Testis (tissue), 3 donors: ENCODE data around the gene IL10. TPM values are rescaled to one million over a fixed set of nuclear protein-coding genes. Genes with fewer than 3 reads are reported as not detected.

ENCODE experiments used
- DNase-seq: peaks from one replicate; pipeline ENCODE4 v3.0.0-alpha.2; 2019
- H3K27ac ChIP-seq, 2 donors: fragments of 200-600 bp; sonication (generic); one replicate each; pipeline ENCODE4 v1.5.1; 2019
- H3K27me3 ChIP-seq: fragments of 200-600 bp; sonication (generic); one replicate; pipeline ENCODE4 v1.5.1; 2019
- H3K36me3 ChIP-seq: fragments of 200-600 bp; sonication (generic); one replicate; pipeline ENCODE4 v1.5.1; 2017; ENCODE audit warnings: low read depth; ENCODE audit errors: missing control alignments
- H3K4me1 ChIP-seq: fragments of 200-600 bp; sonication (generic); one replicate; pipeline ENCODE4 v1.5.1; 2019
- H3K4me3 ChIP-seq, 2 donors: fragments of 200-600 bp; sonication (generic); one replicate each; pipeline ENCODE4 v1.5.1; 2017 to 2019
- H3K9me3 ChIP-seq: fragments of 200-600 bp; sonication (generic); one replicate; pipeline ENCODE4 v1.5.1; 2017
- POLR2A ChIP-seq: fragments of 450-650 bp; IDR thresholded peaks from one replicate; pipeline ENCODE4 v1.6.1; 2017; ENCODE audit warnings: antibody characterized with exemption, mild to moderate bottlenecking, moderate library complexity
- WGBS, 2 donors: methylation state at CpG; one replicate each; pipeline ENCODE4 v1.1.5; 2018; 5-methylcytosine and 5-hydroxymethylcytosine counted together
- intact Hi-C: fragments of 100-400 bp; cut with DNase I; formaldehyde crosslinking; loops from one replicate; pipeline ENCODE4 v1.15.1; 2023; ENCODE audit warnings: low total_unique reads
- polyA plus RNA-seq: library from polyadenylated mRNA; stranded (reverse); fragments of 350-450 nt; fragmentation: Illumina TruSeq; extraction: RNeasy Lipid Tissue Mini Kit (QIAGEN cat#74804); gene quantifications from one replicate; pipeline ENCODE4 v1.2.3, GENCODE V29; 2014; ENCODE audit warnings: low read depth, low replicate concordance; ENCODE audit not compliant: insufficient read depth
- total RNA-seq, 2 donors: library from RNA; depleted of rRNA; stranded (reverse); fragments of >200 nt; gene quantifications; one replicate each; pipeline ENCODE4 v1.2.3, GENCODE V29; 2016
- TF ChIP-seq, protein P1 (sequence below), 3 experiments: fragments of 450-650 bp in 2 of 3; fragments of 200-600 bp in 1 of 3; sonication (generic) in 1 of 3; IDR thresholded peaks; one replicate each; pipeline ENCODE4 v1.5.1; 2016 to 2019; ENCODE audit warnings: antibody characterized with exemption in 3 of 3, mild to moderate bottlenecking in 2 of 3, moderate library complexity in 1 of 3

The IL10 gene
- total and polyA plus RNA-seq, 3 donors from 2014 or later = 1.4 to 3.5 (median 1.7) TPM

DNA sequence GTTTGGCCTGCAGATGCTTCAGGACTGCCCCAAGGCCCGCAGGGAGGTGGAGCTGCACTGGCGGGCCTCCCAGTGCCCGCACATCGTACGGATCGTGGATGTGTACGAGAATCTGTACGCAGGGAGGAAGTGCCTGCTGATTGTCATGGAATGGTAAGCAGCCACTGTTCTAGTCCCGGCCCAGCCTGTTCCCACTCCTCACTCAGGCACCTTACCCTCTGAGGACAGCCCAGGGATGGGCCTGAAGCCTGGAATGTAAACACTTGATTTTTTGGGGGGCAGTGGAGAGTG, 43.7 kb downstream of the IL10 start:
- Histone ChIP-seq H3K9me3 (no peaks in the 10 kb centered on the region), H3K36me3 (no peaks in the 10 kb centered on the region), H3K27ac (no peak overlapping the region), H3K4me3 (no peak overlapping the region), H3K27me3 (no peaks in the 10 kb centered on the region), H3K4me1 (peaks cover 14% of the 10 kb centered on the region)
- 92% methylated on average over 9 of the region's 9 CpGs; no CpG with 5 or more reads in 1 of the 2 donors for WGBS, 2 donors
- intact Hi-C loops = no loop called here
- DNase-seq = no peak
- TF ChIP-seq, protein P1, sequence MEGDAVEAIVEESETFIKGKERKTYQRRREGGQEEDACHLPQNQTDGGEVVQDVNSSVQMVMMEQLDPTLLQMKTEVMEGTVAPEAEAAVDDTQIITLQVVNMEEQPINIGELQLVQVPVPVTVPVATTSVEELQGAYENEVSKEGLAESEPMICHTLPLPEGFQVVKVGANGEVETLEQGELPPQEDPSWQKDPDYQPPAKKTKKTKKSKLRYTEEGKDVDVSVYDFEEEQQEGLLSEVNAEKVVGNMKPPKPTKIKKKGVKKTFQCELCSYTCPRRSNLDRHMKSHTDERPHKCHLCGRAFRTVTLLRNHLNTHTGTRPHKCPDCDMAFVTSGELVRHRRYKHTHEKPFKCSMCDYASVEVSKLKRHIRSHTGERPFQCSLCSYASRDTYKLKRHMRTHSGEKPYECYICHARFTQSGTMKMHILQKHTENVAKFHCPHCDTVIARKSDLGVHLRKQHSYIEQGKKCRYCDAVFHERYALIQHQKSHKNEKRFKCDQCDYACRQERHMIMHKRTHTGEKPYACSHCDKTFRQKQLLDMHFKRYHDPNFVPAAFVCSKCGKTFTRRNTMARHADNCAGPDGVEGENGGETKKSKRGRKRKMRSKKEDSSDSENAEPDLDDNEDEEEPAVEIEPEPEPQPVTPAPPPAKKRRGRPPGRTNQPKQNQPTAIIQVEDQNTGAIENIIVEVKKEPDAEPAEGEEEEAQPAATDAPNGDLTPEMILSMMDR (IDR thresholded peaks at IDR 0.05) = no peak
- TF ChIP-seq POLR2A = no peak

DNA sequence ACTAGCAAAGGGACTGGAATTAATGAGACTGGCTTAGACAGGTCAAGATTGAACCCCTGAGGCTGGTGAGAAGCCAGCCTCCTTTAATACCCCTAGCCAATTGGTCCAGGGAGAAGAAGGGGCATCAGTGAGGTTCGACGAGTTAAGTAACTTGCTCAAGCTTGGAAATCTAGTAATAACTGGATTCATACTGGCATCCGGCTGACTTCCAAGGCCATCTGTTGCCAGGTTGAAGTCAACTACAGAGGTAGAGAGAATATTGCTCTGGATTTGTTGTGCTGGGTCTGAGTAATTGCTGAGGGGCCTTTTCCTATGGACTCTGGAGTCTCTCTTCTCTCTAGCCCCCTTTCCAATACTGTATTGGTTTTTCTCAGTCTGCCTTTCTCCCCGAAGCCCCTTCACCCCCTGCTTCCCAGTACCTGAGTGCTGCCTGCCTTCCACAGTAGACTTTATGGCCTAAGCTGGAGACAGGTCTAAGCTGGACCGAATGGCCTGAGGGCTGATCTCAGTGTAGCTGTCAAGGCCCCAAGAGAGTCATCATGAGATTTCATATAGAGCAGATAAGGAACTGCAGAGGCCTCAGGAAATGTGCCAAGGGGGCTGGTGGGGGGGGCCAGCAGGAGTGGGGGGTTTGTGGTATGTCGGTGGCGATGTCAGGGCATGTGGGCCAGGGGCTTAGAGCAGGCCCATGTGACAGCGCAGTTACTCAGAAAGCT, 44.2 kb downstream of the IL10 start:
- Histone ChIP-seq H3K27ac (no peak overlapping the region), H3K4me3 (no peak overlapping the region), H3K36me3 (no peaks in the 10 kb centered on the region), H3K4me1 (peaks cover 13% of the 10 kb centered on the region), H3K9me3 (no peaks in the 10 kb centered on the region), H3K27me3 (no peaks in the 10 kb centered on the region)
- intact Hi-C loops = no loop called here
- DNase-seq = no peak
- TF ChIP-seq, protein P1 (IDR thresholded peaks at IDR 0.05) = no peak
- 73 to 86% methylated on average over 7 to 8 of the region's 8 CpGs for WGBS, 2 donors

DNA sequence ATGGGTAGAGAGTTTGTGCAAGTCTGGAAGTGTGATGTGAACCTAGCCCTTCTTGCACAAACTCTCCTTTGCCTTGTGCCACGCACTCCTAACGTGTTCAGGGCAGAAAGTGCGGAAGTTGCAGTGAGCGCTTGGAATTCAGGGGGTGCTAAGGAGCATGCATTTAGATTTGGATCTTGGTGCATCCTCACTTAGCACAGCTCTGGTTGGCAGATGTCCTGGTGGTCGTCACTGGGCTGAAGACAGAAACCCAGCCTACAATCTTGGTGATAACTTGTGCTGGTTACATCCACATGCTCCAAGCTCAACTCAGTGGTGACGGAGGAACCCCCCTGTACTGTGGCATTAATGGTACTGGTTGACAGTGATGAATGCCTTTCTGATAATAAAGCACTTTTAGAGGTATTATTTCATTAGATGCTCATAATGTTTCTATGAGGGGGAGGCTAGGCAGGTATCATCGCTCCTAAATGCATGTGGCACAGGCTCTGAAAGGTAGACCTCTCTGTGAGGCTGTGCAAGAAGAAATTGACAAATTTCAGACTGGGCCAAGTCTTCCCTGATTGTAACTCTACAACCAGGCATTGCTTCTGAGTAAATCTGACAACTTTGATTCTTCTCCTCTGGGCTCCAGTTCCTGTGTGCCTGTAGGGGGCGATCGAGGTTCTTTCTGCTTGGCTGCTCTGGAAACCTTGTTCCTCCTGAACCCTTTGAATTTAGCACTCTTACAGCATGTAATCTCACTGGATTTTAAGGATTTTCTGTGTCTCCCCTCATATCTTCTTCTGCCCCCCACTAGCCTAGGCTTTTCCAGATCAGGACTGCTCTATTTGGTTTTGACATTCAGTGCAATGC, 47.0 kb downstream of the IL10 start:
- Histone ChIP-seq H3K27me3 (no peaks in the 10 kb centered on the region), H3K9me3 (no peaks in the 10 kb centered on the region), H3K4me1 (peaks cover 8% of the 10 kb centered on the region), H3K36me3 (no peaks in the 10 kb centered on the region), H3K27ac (no peak overlapping the region), H3K4me3 (no peak overlapping the region)
- 76 to 85% methylated on average over 8 to 9 of the region's 9 CpGs for WGBS, 2 donors
- TF ChIP-seq, protein P1 (IDR thresholded peaks at IDR 0.05) = peak in 2 of 3 experiments; percentile 35 to 42
- no peak for TF ChIP-seq POLR2A
- intact Hi-C loops = no loop called here
- DNase-seq = no peak

DNA sequence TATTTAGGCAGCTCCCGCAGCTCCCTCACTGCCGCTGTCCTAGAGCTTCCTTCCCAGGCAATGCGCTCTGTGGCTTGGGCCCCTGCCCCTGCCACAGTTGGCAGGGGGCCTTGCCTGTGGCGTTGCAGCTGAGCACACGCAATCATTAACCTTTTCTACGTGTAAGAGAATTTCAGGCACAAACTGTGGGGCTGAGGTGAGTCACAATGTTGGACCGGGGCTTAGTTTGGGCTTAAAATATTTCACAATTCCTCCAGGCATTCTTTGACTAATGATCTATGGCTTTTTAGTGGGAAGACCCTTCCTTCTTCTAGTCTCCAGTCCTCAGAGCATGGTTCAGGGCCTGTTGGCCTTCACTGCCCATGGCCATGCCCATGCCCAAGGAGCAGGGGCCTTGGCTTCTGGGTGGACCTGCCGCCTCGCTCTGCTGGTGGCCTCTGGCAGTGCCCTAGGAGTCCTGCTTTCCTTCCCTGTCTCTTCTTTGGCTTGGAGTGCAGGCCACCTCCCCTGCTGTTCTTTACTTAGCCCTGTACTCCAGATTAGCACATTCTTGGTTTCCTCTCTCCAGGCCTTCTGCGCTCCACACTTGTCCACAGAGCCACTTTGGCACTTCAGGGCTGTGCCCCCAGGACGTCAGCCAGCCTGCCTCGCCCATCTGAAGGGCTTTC, 48.4 kb downstream of the IL10 start:
- WGBS, 2 donors = 79 to 81% methylated on average over 9 to 12 of the region's 12 CpGs
- Histone ChIP-seq H3K27me3 (no peaks in the 10 kb centered on the region), H3K4me3 (no peak overlapping the region), H3K27ac (no peak overlapping the region), H3K36me3 (no peaks in the 10 kb centered on the region), H3K4me1 (peaks cover 8% of the 10 kb centered on the region), H3K9me3 (no peaks in the 10 kb centered on the region)
- no peak for TF ChIP-seq POLR2A
- TF ChIP-seq, protein P1 (IDR thresholded peaks at IDR 0.05) = no peak
- intact Hi-C loops = no loop called here
- no peak for DNase-seq
